NCI-H82 treated with DMSO at 0.1 percent for 48 hours (cell line): Measurements from ENCODE around the gene ZBTB37.
"Not testable (repeated sequence)": the region's sequence is repeated elsewhere in the genome, so short reads cannot be mapped to it uniquely, and the experiment has no call there.

ENCODE experiments used
- DNase-seq: peaks from one replicate; lab custom pipeline; 2025; ENCODE audit not compliant: unreplicated experiment; lab: John Stamatoyannopoulos, UW

ZBTB37 gene

GRCh38 chr1:173900992-173901391 is 32.8 kb downstream of the ZBTB37 start:
- DNase-seq, result no peak

DNA sequence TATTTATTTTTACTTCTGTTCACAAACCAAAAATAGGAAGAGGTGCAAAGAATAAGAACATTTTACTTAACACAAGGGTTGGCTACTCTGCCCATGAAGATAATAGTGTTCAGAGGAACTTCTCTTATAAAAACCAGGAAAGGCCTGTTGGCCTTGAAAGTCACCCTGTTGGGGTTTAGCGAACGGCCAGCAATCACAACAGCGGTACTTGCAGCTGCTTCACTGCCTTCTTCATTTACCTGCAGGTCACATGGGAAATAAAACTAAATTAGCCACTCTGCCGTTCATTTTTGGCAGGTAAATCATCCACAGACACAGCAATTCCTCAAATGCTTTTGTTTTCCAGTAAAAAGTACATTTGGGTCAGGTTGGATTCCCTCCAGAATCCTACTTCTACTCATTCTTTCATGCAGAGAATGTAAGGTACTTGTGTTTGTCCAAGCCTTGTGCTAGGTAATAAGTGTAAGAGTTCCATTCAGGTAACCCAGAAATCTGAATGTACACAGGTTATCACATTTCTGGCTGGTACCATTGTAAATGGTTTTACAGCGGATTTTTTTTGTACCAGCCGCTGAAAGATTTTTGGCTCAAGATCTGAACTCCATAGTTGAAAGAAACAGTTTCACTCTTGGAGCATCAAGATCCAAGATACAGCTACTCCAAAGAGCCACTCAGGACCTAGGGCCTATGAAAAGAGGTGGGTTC is 35.8 kb downstream of the ZBTB37 start:
- DNase-seq, result no peak

DNA sequence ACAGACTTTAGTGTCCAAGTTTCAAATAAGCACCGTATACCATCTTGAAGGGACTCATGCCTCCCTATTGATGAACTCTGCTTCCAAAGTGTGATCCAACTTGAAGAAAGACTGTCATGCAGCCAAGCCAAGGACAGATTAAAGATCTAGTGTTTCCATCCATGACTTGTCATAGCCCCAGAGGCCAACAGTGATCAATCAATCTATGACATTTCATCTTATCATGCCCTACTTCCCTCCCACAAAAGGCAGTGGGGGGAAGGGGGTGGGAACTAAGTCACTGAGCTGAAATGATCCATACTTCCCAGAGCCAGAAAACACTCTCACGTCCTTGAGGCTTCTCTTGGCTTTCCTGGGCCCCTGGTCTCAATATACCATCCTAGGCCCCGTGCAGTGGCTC is 44.9 kb downstream of the ZBTB37 start:
- no peak for DNase-seq

DNA sequence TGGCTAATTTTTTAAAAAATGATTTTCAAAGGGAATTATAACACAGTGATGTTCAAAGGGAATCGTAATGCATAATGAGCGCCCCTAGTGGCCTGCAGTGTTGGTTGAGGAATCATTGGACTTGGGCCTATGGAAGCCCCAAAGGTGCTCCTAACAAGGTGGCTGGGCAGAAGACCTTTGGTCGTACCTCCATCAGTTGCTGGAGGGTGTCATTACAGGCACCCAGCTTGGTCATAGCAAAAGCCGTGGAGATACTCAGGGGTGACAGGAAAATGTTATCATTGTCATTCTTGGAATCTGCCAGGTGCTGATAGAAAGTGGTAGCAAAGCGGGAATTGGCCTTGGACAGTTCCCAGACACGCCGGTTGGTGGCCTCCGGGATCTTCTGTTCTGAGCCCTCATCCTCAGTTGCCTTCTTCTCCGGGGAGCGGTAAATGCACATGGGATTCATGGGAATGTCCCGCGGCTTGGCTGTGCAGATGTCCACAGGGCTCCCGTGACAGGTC is 46.2 kb downstream of the ZBTB37 start:
- peak; percentile 19 for DNase-seq

DNA sequence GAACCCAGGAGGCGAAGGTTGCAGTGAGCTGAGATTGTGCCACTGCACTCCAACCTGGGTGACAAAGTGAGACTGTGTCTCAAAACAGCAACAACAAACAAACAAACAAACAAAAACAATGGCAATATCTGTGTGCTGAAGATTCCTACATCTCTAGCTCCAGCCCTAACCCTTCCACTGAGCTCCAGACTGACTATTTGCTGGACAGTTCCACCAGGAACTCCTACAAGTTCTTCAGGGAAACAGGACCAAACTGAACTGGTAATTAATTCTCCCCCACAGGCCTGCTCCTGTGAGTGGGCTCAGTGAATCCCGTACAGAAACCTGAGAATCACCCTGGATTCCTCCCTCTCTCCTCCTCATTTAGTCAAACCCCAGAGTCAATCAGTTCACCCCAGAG is 47.4 kb downstream of the ZBTB37 start:
- DNase-seq, result no peak

DNA sequence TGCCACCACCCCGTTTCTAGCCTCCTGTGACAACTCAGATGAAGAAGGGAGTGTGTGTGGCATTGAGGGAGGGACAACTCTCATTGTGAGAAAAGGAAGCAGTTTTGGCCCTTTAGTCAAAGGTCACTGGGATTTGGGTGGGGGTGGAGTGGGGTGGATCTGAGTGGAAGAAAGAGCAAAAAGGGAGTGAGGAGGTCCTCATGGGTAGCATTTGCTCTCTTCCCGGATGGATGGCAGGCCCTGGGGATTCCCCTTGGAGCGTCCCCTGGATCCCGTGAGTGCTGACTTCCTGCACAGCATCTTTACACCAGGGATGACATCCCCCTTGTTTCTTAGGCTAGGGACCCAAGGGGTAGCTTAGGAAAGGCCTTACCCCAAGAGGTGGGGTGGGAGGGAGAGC is 48.5 kb downstream of the ZBTB37 start:
- DNase-seq, result no peak

GRCh38 chr1:173917149-173917548 is 49.0 kb downstream of the ZBTB37 start, which contains the start of gene SERPINC1:
Gene SERPINC1, minus strand, starts transcription at chr1:173917327. Its CDS starts 68 bp downstream, at chr1:173917259.
- DNase-seq, result no peak

- DNase-seq, result no peak
Observed at GRCh38 chr1:173917635-173918493, 49.7 kb downstream of the ZBTB37 start.

GRCh38 chr1:173920861-173921260 is 52.7 kb downstream of the ZBTB37 start:
- DNase-seq, result peak; percentile 49

DNA sequence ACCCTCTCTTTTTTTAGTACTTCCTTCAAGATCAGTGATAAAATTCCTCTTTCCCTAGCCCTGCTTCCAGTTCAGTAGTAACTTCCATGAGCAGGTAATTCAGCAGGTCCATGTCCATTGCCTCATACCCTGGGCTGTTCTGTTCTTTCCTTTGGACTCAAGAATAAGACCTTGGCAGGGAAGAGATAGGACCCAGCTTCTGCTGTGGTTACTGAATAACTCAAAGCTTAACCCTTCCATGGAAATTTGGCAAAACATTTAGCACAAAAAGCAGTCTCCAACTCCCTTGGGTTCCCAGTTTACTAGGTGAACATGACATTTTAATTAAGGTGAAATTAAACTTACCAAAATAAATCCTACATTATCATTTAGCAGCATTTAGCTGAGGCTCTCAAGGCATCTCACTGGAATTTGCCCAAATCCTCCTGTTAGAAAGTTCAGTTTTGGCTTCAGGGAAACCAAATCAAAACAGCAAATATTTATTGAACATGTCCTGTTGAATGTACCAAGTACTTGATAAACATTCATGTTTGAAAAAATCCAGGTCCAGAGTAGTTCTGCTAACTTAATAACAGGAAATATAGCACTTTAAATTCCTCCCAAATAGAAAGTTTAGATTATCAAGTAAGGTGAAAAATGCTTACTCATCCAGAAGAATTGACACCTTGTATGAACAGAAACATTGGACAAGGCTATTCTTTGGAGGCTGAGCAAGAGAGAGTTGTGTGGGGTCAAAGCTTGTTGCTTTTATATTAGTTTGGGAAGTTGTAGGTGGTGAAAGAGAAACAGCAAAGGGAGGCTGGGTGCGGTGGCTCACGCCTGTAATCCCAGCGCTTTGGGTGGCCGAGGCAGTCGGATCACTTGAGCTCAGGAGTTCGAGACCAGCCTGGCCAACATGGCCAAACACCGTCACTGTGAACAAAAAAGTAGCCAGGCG is 57.4 kb downstream of the ZBTB37 start:
- no peak for DNase-seq

DNA sequence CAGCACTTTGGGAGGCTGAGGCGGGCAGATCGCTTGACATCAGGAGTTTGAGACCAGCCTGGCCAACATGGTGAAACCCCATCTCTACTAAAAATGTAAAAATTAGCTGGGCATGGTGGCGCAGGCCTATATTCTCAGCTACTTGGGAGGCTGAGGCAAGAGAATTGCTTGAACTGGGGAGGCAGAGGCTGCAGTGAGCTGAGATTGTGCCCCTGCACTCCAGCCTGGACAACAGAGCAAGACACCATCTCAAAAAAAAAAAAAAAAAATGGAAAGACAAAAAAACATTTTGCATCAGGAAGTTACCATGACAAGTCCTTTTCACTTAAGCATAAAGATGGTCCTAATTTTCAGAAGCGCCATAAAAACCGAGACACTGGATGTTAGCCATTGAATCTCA is 62.4 kb downstream of the ZBTB37 start:
- not testable (repeated sequence) for DNase-seq

GRCh38 chr1:173934440-173934839 is 66.3 kb downstream of the ZBTB37 start:
- no peak for DNase-seq

DNA sequence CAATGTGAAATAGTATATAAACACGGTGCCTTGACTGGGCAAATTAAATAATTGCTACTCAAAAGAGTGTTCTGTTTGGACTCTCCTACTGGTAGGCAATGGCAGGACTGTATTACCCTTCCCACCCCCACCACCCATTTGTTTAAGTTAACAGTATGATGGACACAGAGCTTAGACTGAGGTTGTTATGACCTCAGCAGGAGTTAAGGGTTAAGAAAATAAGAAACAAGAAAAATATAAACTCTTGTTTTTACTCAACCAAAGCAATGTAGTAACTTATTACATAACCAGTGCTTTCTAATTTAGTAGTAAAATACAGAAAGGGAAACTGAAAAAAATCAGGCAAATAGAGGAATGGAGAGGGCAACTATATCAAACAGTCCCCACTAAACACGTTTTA is 68.9 kb downstream of the ZBTB37 start:
- DNase-seq, result no peak

DNA sequence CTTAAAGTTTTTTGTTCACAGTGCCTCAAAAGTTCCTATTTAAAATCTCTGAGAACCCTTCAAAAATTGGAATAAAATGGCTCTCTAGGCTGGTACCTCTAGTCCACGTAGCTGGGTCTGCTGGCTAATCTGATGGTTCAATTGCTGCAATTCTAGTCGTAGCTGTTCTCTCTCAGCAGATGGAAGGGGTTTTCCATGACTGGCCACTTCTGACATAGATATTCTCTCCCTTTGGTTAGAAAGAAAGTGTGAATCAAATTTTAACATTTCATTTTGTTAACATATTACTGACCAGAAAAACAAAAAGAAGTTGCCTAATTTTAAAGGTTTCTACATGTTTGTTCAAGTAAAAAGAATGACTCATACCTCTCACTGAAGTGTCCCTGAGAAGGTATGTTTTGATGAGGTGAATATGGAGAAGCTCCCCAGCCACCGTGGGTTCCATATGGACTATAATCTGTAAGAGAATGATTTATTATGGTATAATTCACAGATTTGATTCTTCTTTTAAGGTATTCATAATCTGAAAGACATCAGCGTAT is 78.3 kb downstream of the ZBTB37 start:
- DNase-seq, result no peak

DNA sequence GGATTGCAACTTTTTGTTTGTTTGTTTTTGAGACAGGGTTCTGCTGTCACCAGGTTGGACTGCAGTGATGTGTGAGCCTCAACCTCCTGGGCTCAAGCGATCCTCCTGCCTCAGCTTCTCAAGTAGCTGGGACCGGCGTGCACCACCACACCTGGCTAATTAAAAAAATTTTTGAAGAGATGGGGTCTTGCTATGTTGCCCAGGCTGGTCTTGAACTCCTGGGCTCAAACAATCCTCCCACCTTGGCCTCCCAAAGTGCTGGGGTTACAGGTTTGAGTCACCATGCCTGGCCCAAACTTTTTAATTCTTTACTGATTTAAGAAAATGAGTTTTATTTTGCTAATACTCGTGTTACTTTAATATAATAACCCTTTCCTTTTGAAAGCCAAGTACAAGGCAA is 80.4 kb downstream of the ZBTB37 start:
- DNase-seq, result no peak
